IMR-90 (cell line): ENCODE measurements around the gene BUB1B. TPM values are rescaled to one million over a fixed set of nuclear protein-coding genes. Genes with fewer than 3 reads are reported as not detected.

Source experiments
- ATAC-seq: fragments of 200-7000 bp; cut with Tn5 transposase; 2 replicates; pipeline ENCODE4 v1.9.1; 2020; ENCODE audit warnings: low read depth, mild to moderate bottlenecking, moderate library complexity
- BruUV-seq: library from RNA; stranded (reverse); fragments of 400-500 nt; replicated peaks from 2 replicates; lab custom pipeline; 2021; lab: Mats Ljungman, UMichigan
- CTCF ChIA-PET: fragments of 300-600 bp; formaldehyde crosslinking; extraction: SDS; loops from one replicate; lab custom pipeline; 2021; ENCODE audit warnings: antibody characterized with exemption; lab: Yijun Ruan, JAX
- POLR2A ChIA-PET: fragments of 300-600 bp; sonication (Branson Sonifier 250); formaldehyde crosslinking; loops from one replicate; lab custom pipeline; 2022; ENCODE audit warnings: antibody characterized with exemption; ENCODE audit not compliant: unreplicated experiment; lab: Charles Lee
- DNase-seq: peaks from one replicate; pipeline ENCODE4 v3.0.0; 2013
- H2AFZ ChIP-seq: replicated peaks from 2 replicates; pipeline ENCODE3; 2013; ENCODE audit warnings: low read length, mild to moderate bottlenecking; ENCODE audit not compliant: poor library complexity
- H2AK5ac ChIP-seq: 2 replicates; pipeline ENCODE4 v1.6.1; 2013; ENCODE audit warnings: low read depth, low read length, inconsistent platforms
- H2AK9ac ChIP-seq: replicated peaks from 2 replicates; pipeline ENCODE3; 2013; ENCODE audit warnings: mild to moderate bottlenecking, low read depth, low read length, moderate library complexity; ENCODE audit not compliant: poor library complexity
- H2BK120ac ChIP-seq: 2 replicates; pipeline ENCODE4 v1.6.1; 2013; ENCODE audit warnings: low read depth, low read length, inconsistent platforms
- H2BK15ac ChIP-seq: 3 replicates; pipeline ENCODE4 v1.6.1; 2013; ENCODE audit warnings: low read depth, low read length, inconsistent platforms
- H2BK20ac ChIP-seq: 2 replicates; pipeline ENCODE4 v1.6.1; 2013; ENCODE audit warnings: low read depth, mild to moderate bottlenecking, inconsistent platforms, low read length, moderate library complexity
- H2BK5ac ChIP-seq: 2 replicates; pipeline ENCODE4 v1.6.1; 2013; ENCODE audit warnings: mild to moderate bottlenecking, low read depth, low read length, inconsistent platforms; ENCODE audit not compliant: poor library complexity, severe bottlenecking
- H3K14ac ChIP-seq: replicated peaks from 2 replicates; pipeline ENCODE4 v1.6.1; 2013; ENCODE audit warnings: low read depth, low read length, inconsistent platforms
- H3K18ac ChIP-seq: 2 replicates; pipeline ENCODE4 v1.6.1; 2013; ENCODE audit warnings: low read depth, low read length, control low read depth
- H3K23ac ChIP-seq: 2 replicates; pipeline ENCODE4 v1.6.1; 2013; ENCODE audit warnings: low read depth, low read length, inconsistent platforms
- H3K27ac ChIP-seq: 2 replicates; pipeline ENCODE4 v1.5.1; 2013; ENCODE audit warnings: mild to moderate bottlenecking, control low read depth, low read length; ENCODE audit not compliant: insufficient read depth
- H3K27me3 ChIP-seq: 2 replicates; pipeline ENCODE4 v1.6.1; 2013; ENCODE audit warnings: low read length; ENCODE audit not compliant: control insufficient read depth, insufficient read depth
- H3K36me3 ChIP-seq: 2 replicates; pipeline ENCODE4 v1.6.1; 2013; ENCODE audit warnings: low read length, mixed read lengths; ENCODE audit not compliant: control insufficient read depth, insufficient read depth
- H3K4ac ChIP-seq: 2 replicates; pipeline ENCODE4 v1.6.1; 2013; ENCODE audit warnings: low read depth, low read length, inconsistent platforms
- H3K4me1 ChIP-seq: 2 replicates; pipeline ENCODE4 v1.6.1; 2013; ENCODE audit warnings: low read length, mixed read lengths; ENCODE audit not compliant: control insufficient read depth, insufficient read depth
- H3K4me2 ChIP-seq: 2 replicates; pipeline ENCODE4 v1.6.1; 2013; ENCODE audit warnings: low read depth, mild to moderate bottlenecking, control low read depth, low read length, moderate library complexity
- H3K4me3 ChIP-seq: 2 replicates; pipeline ENCODE4 v1.5.1; 2013; ENCODE audit warnings: low read depth, mild to moderate bottlenecking, control low read depth, low read length, moderate library complexity; ENCODE audit not compliant: insufficient read depth
- H3K56ac ChIP-seq: 2 replicates; pipeline ENCODE4 v1.6.1; 2013; ENCODE audit warnings: low read length, inconsistent platforms; ENCODE audit not compliant: insufficient read depth; ENCODE audit errors: extremely low read depth
- H3K79me1 ChIP-seq, 2 experiments: 2 replicates each; pipeline ENCODE4 v1.6.1; 2013; ENCODE audit warnings: low read length in 2 of 2, inconsistent platforms in 1 of 2, low read depth in 1 of 2
- H3K9ac ChIP-seq: 2 replicates; pipeline ENCODE4 v1.6.1; 2013; ENCODE audit warnings: low read depth, low read length, control low read depth
- H3K9me1 ChIP-seq: 2 replicates; pipeline ENCODE4 v1.6.1; 2013; ENCODE audit warnings: low read length, inconsistent platforms; ENCODE audit not compliant: insufficient read depth
- H3K9me3 ChIP-seq: 2 replicates; pipeline ENCODE4 v1.6.1; 2013; ENCODE audit warnings: low read length; ENCODE audit not compliant: control insufficient read depth, insufficient read depth
- H4K20me1 ChIP-seq: 2 replicates; pipeline ENCODE4 v1.6.1; 2013; ENCODE audit warnings: low read length, inconsistent platforms; ENCODE audit not compliant: insufficient read depth
- H4K5ac ChIP-seq: 2 replicates; pipeline ENCODE4 v1.6.1; 2013; ENCODE audit warnings: mild to moderate bottlenecking, low read depth, low read length, control low read depth
- H4K8ac ChIP-seq, 2 experiments: 2 replicates each; pipeline ENCODE4 v1.6.1; 2013; ENCODE audit warnings: low read depth in 2 of 2, low read length in 2 of 2, control low read depth in 1 of 2, inconsistent platforms in 1 of 2
- H4K91ac ChIP-seq: 2 replicates; pipeline ENCODE4 v1.6.1; 2013; ENCODE audit warnings: low read depth, low read length, inconsistent platforms; ENCODE audit not compliant: insufficient read depth
- BHLHE40 ChIP-seq: fragments of 150-350 bp; IDR thresholded peaks from 2 replicates; pipeline ENCODE4 v1.6.1; 2016; ENCODE audit warnings: mild to moderate bottlenecking, low read depth, low read length
- CEBPB ChIP-seq: IDR thresholded peaks from 2 replicates; pipeline ENCODE4 v1.6.1; 2012; ENCODE audit warnings: low read depth, low read length, improper control_type of control experiment
- CTCF ChIP-seq: conservative IDR thresholded peaks from 2 replicates; pipeline ENCODE4 v1.5.1; 2012; ENCODE audit warnings: mild to moderate bottlenecking, low read depth, low read length, improper control_type of control experiment
- ELK1 ChIP-seq: fragments of 150-350 bp; IDR thresholded peaks from 2 replicates; pipeline ENCODE4 v1.6.1; 2016; ENCODE audit warnings: low read depth, mild to moderate bottlenecking, low read length, moderate library complexity, borderline replicate concordance
- MAFK ChIP-seq: IDR thresholded peaks from 2 replicates; pipeline ENCODE4 v1.6.1; 2012; ENCODE audit warnings: low read depth, low read length, improper control_type of control experiment
- MAZ ChIP-seq: IDR thresholded peaks from 2 replicates; pipeline ENCODE4 v1.6.1; 2012; ENCODE audit warnings: low read depth, mild to moderate bottlenecking, low read length, improper control_type of control experiment, moderate library complexity, borderline replicate concordance
- MXI1 ChIP-seq: IDR thresholded peaks from 2 replicates; pipeline ENCODE4 v1.6.1; 2012; ENCODE audit warnings: low read depth, mild to moderate bottlenecking, low read length, moderate library complexity, borderline replicate concordance
- RAD21 ChIP-seq: IDR thresholded peaks from 2 replicates; pipeline ENCODE4 v1.6.1; 2012; ENCODE audit warnings: low read length, improper control_type of control experiment
- RCOR1 ChIP-seq: IDR thresholded peaks from 2 replicates; pipeline ENCODE4 v1.6.1; 2012; ENCODE audit warnings: mild to moderate bottlenecking, low read length, improper control_type of control experiment; ENCODE audit not compliant: insufficient replicate concordance
- RFX5 ChIP-seq: IDR thresholded peaks from 2 replicates; pipeline ENCODE4 v1.8.0; 2012; ENCODE audit warnings: low read depth, mild to moderate bottlenecking, low read length, moderate library complexity
- WGBS, 2 experiments: methylation state at CpG; one replicate each; pipeline versions ENCODE4 v1.1.5 to v1.1.7; 2013; ENCODE audit warnings: missing lambda C conversion rate in 2 of 2; ENCODE audit not compliant: insufficient read length in 1 of 2; ENCODE audit errors: extremely low coverage in 2 of 2; 5-methylcytosine and 5-hydroxymethylcytosine counted together
- dilution Hi-C: fragments of 300-500 bp; cut with HindIII; formaldehyde crosslinking; loops from one replicate; pipeline ENCODE4 v1.14.3; 2018; ENCODE audit warnings: low sequenced_read_pairs; ENCODE audit not compliant: unreplicated experiment
- in situ Hi-C: fragments of 300-500 bp; cut with MboI; formaldehyde crosslinking; loops from 3 replicates; pipeline ENCODE4 v1.14.3; 2019; ENCODE audit warnings: low sequenced_read_pairs, inconsistent platforms, mixed read lengths
- intact Hi-C: fragments of 100-400 bp; cut with micrococcal nuclease; formaldehyde crosslinking; loops from 2 replicates; pipeline ENCODE4 v1.10.0; 2022
- polyA plus RNA-seq, 3 experiments: library from polyadenylated mRNA; depleted of rRNA; stranded (reverse); fragments of >200 nt; gene quantifications; 2 replicates each; pipeline ENCODE4 v1.2.3, GENCODE V29; 2012; ENCODE audit warnings: low replicate concordance in 1 of 3
- total RNA-seq: library from RNA; depleted of rRNA; stranded (reverse); fragments of >200 nt; gene quantifications from 2 replicates; pipeline ENCODE4 v1.2.3, GENCODE V29; 2012

Gene BUB1B
- total and polyA plus RNA-seq, 2 of the 4 experiments (the other 2 are of a cell fraction): 15.6 to 24.7 TPM

- no peak overlapping the region for H2AK9ac ChIP-seq
- H2BK20ac ChIP-seq: no peak overlapping the region
- no peak overlapping the region for H4K5ac ChIP-seq
- no peak overlapping the region for H2BK5ac ChIP-seq
- H2BK15ac ChIP-seq: no peak overlapping the region
- H3K27me3 ChIP-seq: peaks cover 34% of the 10 kb centered on the region
- TF ChIP-seq CEBPB (no peak), RCOR1 (no peak), MAFK (no peak), RAD21 (no peak), MAZ (no peak), ELK1 (no peak), BHLHE40 (no peak), CTCF (no peak), MXI1 (no peak), RFX5 (no peak)
- H3K27ac ChIP-seq: no peak overlapping the region
- H3K18ac ChIP-seq: no peak overlapping the region
- H3K14ac ChIP-seq: no peak overlapping the region
- no peak overlapping the region for H2AK5ac ChIP-seq
- DNase-seq: no peak
- dilution Hi-C loops: no loop called here
- H4K20me1 ChIP-seq: no peaks in the 10 kb centered on the region
- no peaks in the 10 kb centered on the region for H3K9me3 ChIP-seq
- H3K56ac ChIP-seq: no peak overlapping the region
- in situ Hi-C loops: no loop called here
- no peak overlapping the region for H3K4me3 ChIP-seq
- no peak overlapping the region for H3K9ac ChIP-seq
- no peaks in the 10 kb centered on the region for H3K79me1 ChIP-seq
- no TSS peak for BruUV-seq
- H3K4me1 ChIP-seq: no peaks in the 10 kb centered on the region
- no peak overlapping the region for H3K4me2 ChIP-seq
- no peak for ATAC-seq
- H2AFZ ChIP-seq: no peak overlapping the region
- WGBS, 2 experiments: 71% methylated on average over 1 of the region's 9 CpGs; no CpG with 5 or more reads in 1 of the 2 experiments
- no peak overlapping the region for H3K4ac ChIP-seq
- H3K36me3 ChIP-seq: no peaks in the 10 kb centered on the region
- no peak overlapping the region for H3K23ac ChIP-seq
- H3K9me1 ChIP-seq: no peaks in the 10 kb centered on the region
- no peak overlapping the region for H4K8ac ChIP-seq
- H4K91ac ChIP-seq: no peak overlapping the region
- POLR2A ChIA-PET: no interaction called here
- H2BK120ac ChIP-seq: no peak overlapping the region
- CTCF ChIA-PET: interaction anchor here (0.8 kb wide), 1 partner anchor 29 kb away, joined by 3 read pairs; no protein-coding TSS in a partner anchor
- intact Hi-C loops: no loop called here
Observed at GRCh38 chr15:40245666-40246450, 85.0 kb downstream of the BUB1B start.
